Measurements from ENCODE around the gene EFCAB10. TPM values are rescaled to one million over a fixed set of nuclear protein-coding genes. Genes with fewer than 3 reads are reported as not detected.
A peak's percentile ranks its signal among the peaks of the same experiment; 100 is the strongest.

Gene EFCAB10
- total RNA-seq, 1 experiment from 2014 or later = 3.0 TPM

GRCh38 chr7:105531792-105532671 is 49.3 kb downstream of the EFCAB10 start, which contains the start of gene RINT1 (continued):
- TF ChIP-seq ATF2 (CRISPR knock-in tag; IDR thresholded peaks at IDR 0.05; ENCODE audit: borderline replicate concordance, low read depth) = no peak
- TF ChIP-seq MYBL2 (CRISPR knock-in tag; IDR thresholded peaks at IDR 0.05) = no peak
- TF ChIP-seq ERG (CRISPR knock-in tag; IDR thresholded peaks at IDR 0.05) = no peak
- no peak for TF ChIP-seq IRF1 (CRISPR knock-in tag; IDR thresholded peaks at IDR 0.05)
- TF ChIP-seq ZSCAN18 (CRISPR knock-in tag; IDR thresholded peaks at IDR 0.05) = no peak
- peak; percentile 47 for TF ChIP-seq GABPB1 (CRISPR knock-in tag; IDR thresholded peaks at IDR 0.05)
- no peak for TF ChIP-seq NR2C2 (CRISPR knock-in tag; IDR thresholded peaks at IDR 0.05)
- TF ChIP-seq SP1 (CRISPR knock-in tag; conservative IDR thresholded peaks at IDR 0.05) = peak; percentile 78
- no peak for TF ChIP-seq RORB (CRISPR knock-in tag; IDR thresholded peaks at IDR 0.05)
- TF ChIP-seq TCF7 (CRISPR knock-in tag; IDR thresholded peaks at IDR 0.05; ENCODE audit: low read depth) = no peak
- TF ChIP-seq, protein P1, sequence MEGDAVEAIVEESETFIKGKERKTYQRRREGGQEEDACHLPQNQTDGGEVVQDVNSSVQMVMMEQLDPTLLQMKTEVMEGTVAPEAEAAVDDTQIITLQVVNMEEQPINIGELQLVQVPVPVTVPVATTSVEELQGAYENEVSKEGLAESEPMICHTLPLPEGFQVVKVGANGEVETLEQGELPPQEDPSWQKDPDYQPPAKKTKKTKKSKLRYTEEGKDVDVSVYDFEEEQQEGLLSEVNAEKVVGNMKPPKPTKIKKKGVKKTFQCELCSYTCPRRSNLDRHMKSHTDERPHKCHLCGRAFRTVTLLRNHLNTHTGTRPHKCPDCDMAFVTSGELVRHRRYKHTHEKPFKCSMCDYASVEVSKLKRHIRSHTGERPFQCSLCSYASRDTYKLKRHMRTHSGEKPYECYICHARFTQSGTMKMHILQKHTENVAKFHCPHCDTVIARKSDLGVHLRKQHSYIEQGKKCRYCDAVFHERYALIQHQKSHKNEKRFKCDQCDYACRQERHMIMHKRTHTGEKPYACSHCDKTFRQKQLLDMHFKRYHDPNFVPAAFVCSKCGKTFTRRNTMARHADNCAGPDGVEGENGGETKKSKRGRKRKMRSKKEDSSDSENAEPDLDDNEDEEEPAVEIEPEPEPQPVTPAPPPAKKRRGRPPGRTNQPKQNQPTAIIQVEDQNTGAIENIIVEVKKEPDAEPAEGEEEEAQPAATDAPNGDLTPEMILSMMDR (IDR thresholded peaks at IDR 0.05) = no peak
- TF ChIP-seq FOXK1 (CRISPR knock-in tag; IDR thresholded peaks at IDR 0.05) = peak; percentile 72; the same call in 1 of the 2 replicates
- TF ChIP-seq NFYB (CRISPR knock-in tag; conservative IDR thresholded peaks at IDR 0.05; ENCODE audit: low read depth) = no peak
- TF ChIP-seq ZNF138 (CRISPR knock-in tag; conservative IDR thresholded peaks at IDR 0.05) = no peak
- TF ChIP-seq, protein P2, sequence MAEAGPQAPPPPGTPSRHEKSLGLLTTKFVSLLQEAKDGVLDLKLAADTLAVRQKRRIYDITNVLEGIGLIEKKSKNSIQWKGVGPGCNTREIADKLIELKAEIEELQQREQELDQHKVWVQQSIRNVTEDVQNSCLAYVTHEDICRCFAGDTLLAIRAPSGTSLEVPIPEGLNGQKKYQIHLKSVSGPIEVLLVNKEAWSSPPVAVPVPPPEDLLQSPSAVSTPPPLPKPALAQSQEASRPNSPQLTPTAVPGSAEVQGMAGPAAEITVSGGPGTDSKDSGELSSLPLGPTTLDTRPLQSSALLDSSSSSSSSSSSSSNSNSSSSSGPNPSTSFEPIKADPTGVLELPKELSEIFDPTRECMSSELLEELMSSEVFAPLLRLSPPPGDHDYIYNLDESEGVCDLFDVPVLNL (CRISPR knock-in tag; IDR thresholded peaks at IDR 0.05; ENCODE audit: borderline replicate concordance, low read depth) = no peak
- no peak for TF ChIP-seq MXD4 (CRISPR knock-in tag; IDR thresholded peaks at IDR 0.05; ENCODE audit: borderline replicate concordance)
- TF ChIP-seq GRHL2 (CRISPR knock-in tag; IDR thresholded peaks at IDR 0.05; ENCODE audit: insufficient replicate concordance, severe bottlenecking) = no peak
- TF ChIP-seq ZNF263 (CRISPR knock-in tag; IDR thresholded peaks at IDR 0.05; ENCODE audit: low read depth) = no peak
- no peak for TF ChIP-seq ZNF281 (CRISPR knock-in tag; IDR thresholded peaks at IDR 0.05)
- peak; percentile 80; the same call in 1 of the 2 replicates for TF ChIP-seq CREM (CRISPR knock-in tag; IDR thresholded peaks at IDR 0.05)
- no peak for TF ChIP-seq USF2 (CRISPR knock-in tag; IDR thresholded peaks at IDR 0.05)
- no peak for TF ChIP-seq ZNF396 (CRISPR knock-in tag; IDR thresholded peaks at IDR 0.05; ENCODE audit: borderline replicate concordance)
- TF ChIP-seq IRF2 (CRISPR knock-in tag; IDR thresholded peaks at IDR 0.05; ENCODE audit: borderline replicate concordance, low read depth) = no peak
- TF ChIP-seq PREB (CRISPR knock-in tag; IDR thresholded peaks at IDR 0.05; ENCODE audit: borderline replicate concordance) = no peak

Data from WTC11 (cell line).